Left ventricle myocardium inferior (tissue), 1 donor: ENCODE measurements around the gene TRMT1. TPM values are rescaled to one million over a fixed set of nuclear protein-coding genes. Genes with fewer than 3 reads are reported as not detected.
A peak's percentile ranks its signal among the peaks of the same experiment; 100 is the strongest.

Experiments
- DNase-seq: peaks from one replicate; pipeline ENCODE4 v3.0.0-alpha.2; 2020
- H3K27ac ChIP-seq: fragments of 200-600 bp; replicated peaks from 2 replicates; pipeline ENCODE4 v1.8.0; 2021
- H3K27me3 ChIP-seq: fragments of 200-600 bp; 2 replicates; pipeline ENCODE4 v1.8.0; 2021; ENCODE audit warnings: low read depth
- H3K36me3 ChIP-seq: fragments of 200-600 bp; 2 replicates; pipeline ENCODE4 v1.8.0; 2021
- H3K4me1 ChIP-seq: fragments of 200-600 bp; 2 replicates; pipeline ENCODE4 v1.8.0; 2021
- H3K4me3 ChIP-seq: fragments of 200-600 bp; 2 replicates; pipeline ENCODE4 v1.8.0; 2021; ENCODE audit warnings: mild to moderate bottlenecking, moderate library complexity
- H3K9me3 ChIP-seq: fragments of 200-600 bp; replicated peaks from 2 replicates; pipeline ENCODE4 v1.8.0; 2021
- intact Hi-C: fragments of 100-400 bp; cut with micrococcal nuclease; formaldehyde crosslinking; loops from one replicate; pipeline ENCODE4 v1.11.0; 2022
- total RNA-seq: library from RNA; stranded (reverse); fragmentation: NEBNext Ultra II Directional; extraction: Animal tissue kit (Norgen Biotek cat#: 25700); gene quantifications from one replicate; pipeline ENCODE4 v1.2.1, GENCODE V29; 2021
- TF ChIP-seq, protein P1 (sequence below): fragments of 200-600 bp; IDR thresholded peaks from 2 replicates; pipeline ENCODE4 v1.8.0; 2021; ENCODE audit warnings: antibody characterized with exemption, mild to moderate bottlenecking, borderline replicate concordance
- donor health status: DM: no; HTN: yes; CAD: no; lungs with severe emphysema.

The TRMT1 gene
- total RNA-seq, 1 donor from 2014 or later: 19.6 TPM

DNA sequence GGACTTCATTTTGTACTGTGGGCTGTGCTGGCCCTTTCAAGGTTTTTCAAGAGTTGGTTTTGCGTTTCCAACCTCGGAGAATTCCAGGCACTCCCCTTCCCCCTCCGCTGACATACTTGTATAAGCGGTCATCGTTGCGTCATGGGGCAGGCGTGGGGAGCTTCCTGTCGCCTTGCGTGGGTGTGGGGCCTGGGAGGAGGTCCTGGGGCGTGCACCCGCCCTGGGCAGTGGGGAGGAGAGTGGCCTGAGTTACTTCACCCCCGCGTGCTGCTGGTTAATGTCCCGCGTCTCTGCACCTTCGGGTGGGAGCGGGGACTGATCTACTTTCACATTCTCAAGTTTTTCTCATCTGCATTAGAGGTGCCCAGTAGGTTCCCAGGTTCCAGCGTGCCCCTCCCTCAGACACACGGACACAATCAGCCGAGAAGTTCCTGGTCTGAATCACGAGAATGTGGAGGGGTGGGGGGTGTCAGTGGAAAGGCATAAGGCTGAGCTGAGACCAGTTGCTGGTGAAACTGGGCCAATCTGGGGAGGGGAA lies 37.8 kb upstream of the TRMT1 start:
- Histone ChIP-seq H3K4me3 (peak overlapping the region; percentile 91), H3K27me3 (no peaks in the 10 kb centered on the region), H3K27ac (peak overlapping the region; percentile 99), H3K4me1 (peaks cover 66% of the 10 kb centered on the region), H3K9me3 (no peaks in the 10 kb centered on the region), H3K36me3 (peaks cover 7% of the 10 kb centered on the region)
- DNase-seq: peak; percentile 93
- TF ChIP-seq, protein P1, sequence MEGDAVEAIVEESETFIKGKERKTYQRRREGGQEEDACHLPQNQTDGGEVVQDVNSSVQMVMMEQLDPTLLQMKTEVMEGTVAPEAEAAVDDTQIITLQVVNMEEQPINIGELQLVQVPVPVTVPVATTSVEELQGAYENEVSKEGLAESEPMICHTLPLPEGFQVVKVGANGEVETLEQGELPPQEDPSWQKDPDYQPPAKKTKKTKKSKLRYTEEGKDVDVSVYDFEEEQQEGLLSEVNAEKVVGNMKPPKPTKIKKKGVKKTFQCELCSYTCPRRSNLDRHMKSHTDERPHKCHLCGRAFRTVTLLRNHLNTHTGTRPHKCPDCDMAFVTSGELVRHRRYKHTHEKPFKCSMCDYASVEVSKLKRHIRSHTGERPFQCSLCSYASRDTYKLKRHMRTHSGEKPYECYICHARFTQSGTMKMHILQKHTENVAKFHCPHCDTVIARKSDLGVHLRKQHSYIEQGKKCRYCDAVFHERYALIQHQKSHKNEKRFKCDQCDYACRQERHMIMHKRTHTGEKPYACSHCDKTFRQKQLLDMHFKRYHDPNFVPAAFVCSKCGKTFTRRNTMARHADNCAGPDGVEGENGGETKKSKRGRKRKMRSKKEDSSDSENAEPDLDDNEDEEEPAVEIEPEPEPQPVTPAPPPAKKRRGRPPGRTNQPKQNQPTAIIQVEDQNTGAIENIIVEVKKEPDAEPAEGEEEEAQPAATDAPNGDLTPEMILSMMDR: no peak
- intact Hi-C loops: no loop called here

DNA sequence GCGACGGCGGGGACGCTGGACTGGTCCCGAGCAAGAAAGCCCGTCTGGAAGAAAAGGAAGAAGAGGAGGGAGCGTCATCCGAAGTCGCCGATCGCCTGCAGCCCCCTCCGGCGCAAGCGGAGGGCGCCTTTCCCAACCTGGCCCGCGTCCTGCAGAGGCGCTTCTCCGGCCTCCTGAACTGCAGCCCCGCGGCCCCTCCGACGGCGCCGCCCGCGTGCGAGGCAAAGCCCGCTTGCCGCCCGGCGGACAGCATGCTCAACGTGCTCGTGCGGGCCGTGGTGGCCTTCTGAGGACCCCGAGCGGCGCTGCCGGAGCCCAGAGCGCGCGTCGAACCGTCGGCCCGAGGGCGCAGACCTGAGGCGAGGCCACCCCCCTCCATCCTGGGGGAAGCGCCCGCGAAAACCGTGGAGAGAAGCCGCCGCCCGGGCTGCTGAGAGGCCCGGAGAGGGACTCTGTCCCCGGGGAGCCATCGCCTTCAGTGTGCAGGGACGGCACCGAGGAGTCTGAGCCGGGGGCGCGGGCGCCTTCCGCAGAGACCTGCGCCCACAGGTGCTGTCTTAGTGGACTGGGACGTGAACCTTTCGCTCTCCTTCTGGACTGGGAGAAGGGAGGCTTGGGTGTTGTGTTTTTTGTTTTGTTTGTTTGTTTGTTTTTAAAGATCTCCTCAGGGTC lies 37.2 kb upstream of the TRMT1 start:
- no peaks in the 10 kb centered on the region for H3K9me3 ChIP-seq
- peak overlapping the region; percentile 99 for H3K27ac ChIP-seq
- no peaks in the 10 kb centered on the region for H3K27me3 ChIP-seq
- DNase-seq: no peak
- H3K4me3 ChIP-seq: peak overlapping the region; percentile 91
- H3K36me3 ChIP-seq: peaks cover 7% of the 10 kb centered on the region
- intact Hi-C loops: no loop called here
- TF ChIP-seq, protein P1: peak; percentile 9
- H3K4me1 ChIP-seq: peaks cover 72% of the 10 kb centered on the region

DNA sequence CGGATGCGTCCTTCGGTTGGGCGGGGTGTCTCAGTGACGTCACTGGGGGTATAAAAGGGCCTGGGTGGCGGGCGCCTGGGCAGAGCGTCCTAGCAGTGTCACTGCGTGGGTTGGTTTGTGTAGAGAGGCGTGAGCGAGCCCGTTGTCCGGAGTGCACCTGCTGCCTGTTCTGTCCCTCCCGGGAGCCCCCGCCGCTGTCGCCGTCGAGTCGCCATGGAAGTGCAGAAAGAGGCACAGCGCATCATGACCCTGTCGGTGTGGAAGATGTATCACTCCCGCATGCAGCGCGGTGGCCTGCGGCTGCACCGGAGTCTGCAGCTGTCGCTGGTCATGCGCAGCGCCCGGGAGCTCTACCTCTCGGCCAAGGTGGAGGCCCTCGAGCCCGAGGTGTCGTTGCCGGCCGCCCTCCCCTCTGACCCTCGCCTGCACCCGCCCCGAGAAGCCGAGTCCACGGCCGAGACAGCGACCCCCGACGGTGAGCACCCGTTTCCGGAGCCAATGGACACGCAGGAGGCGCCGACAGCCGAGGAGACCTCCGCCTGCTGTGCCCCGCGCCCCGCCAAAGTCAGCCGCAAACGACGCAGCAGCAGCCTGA lies 36.5 kb upstream of the TRMT1 start:
- Histone ChIP-seq H3K9me3 (no peaks in the 10 kb centered on the region), H3K4me1 (peaks cover 79% of the 10 kb centered on the region), H3K27me3 (no peaks in the 10 kb centered on the region), H3K27ac (peak overlapping the region; percentile 99), H3K4me3 (peak overlapping the region; percentile 91), H3K36me3 (peaks cover 7% of the 10 kb centered on the region)
- TF ChIP-seq, protein P1: peak; percentile 30
- intact Hi-C loops: no loop called here
- peak; percentile 94 for DNase-seq

DNA sequence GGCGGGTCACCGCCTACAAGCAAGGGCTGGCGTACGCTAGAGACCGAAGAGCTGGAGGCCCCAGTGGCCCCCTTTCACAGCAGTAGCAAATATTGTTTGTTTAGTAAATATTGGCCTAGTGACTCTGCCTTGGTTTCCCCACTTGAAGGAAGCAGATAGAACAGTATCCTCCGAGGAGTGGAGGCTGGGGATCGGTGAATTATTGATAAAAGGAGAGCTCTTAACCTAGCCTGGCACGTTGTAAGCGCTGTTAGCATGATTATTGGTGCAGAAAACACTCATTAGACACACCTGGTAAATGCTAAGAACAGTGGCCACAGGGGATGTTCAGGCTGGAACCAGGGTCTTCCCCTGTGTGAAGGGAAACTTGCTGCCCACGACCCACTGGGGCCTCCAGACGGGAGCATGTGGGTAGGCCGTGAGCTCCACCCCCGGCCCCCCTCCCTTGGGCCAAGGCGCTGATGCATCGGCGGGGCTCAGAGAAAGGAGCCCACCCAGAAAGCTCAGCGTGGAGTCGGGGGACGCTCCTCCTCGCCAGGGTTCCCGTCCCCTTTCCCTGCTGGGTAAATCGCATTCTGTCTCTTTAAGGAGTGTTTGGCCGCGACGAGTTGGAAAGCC lies 35.9 kb upstream of the TRMT1 start:
- TF ChIP-seq, protein P1: no peak
- intact Hi-C loops: no loop called here

DNA sequence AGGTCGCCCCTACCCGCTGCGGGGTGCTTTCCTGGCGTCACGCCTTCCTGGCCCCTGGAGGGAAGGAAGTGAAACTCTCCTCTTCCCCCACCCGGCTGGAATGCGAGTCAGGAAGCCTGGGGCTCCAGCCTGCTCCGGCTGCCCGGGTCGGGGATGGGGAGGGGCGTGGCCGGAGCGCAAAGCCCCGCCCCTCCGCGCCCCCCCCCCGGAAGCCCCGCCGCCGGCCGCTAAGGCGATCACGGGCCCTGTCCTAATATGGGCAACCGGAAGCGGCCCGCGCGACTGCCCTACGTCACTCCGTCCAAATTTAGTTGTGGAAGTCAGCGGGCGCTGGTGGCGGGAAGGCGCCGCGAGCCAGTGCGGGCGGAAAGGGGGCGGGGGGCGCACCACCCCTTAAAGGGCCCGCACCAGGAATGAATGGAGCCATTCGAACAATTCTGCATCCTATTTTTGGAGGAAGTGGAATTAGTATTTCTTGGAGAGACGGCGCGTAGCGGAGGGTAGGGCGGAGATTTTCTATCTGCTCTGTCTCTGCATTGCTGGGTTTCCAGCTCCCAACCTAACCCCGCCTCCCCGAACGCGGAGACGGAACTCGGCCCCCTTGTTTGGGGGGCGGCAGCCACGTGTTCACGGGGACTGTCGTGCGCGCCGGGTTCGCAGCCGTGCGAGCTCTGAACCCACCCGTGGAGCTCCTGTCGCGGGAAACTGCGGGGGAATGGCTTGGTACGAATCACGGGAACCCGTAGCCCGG lies 35.2 kb upstream of the TRMT1 start:
- H3K27ac ChIP-seq: peak overlapping the region; percentile 99
- H3K4me1 ChIP-seq: peaks cover 75% of the 10 kb centered on the region
- no peaks in the 10 kb centered on the region for H3K27me3 ChIP-seq
- peak overlapping the region; percentile 91 for H3K4me3 ChIP-seq
- peak; percentile 98 for DNase-seq
- intact Hi-C loops: no loop called here
- TF ChIP-seq, protein P1: peak; percentile 16
- no peaks in the 10 kb centered on the region for H3K9me3 ChIP-seq
- peaks cover 7% of the 10 kb centered on the region for H3K36me3 ChIP-seq

More for the DNA sequence above, 35.9 kb upstream of the TRMT1 start:
- peak overlapping the region; percentile 91 for H3K4me3 ChIP-seq
- DNase-seq: no peak
- H3K27ac ChIP-seq: peak overlapping the region; percentile 99
- H3K9me3 ChIP-seq: no peaks in the 10 kb centered on the region
- peaks cover 7% of the 10 kb centered on the region for H3K36me3 ChIP-seq
- H3K27me3 ChIP-seq: no peaks in the 10 kb centered on the region
- peaks cover 80% of the 10 kb centered on the region for H3K4me1 ChIP-seq
